Parathyroid adenoma (tissue), 2 donors: ENCODE results near the gene MYBPH.

Experiments
- H2AFZ ChIP-seq: fragments of 300-600 bp; sonication (generic); one replicate; pipeline ENCODE4 v1.7.0; 2017; ENCODE audit warnings: antibody characterized with exemption, mild to moderate bottlenecking
- H3K27ac ChIP-seq: fragments of 300-600 bp; sonication (generic); one replicate; pipeline ENCODE4 v1.7.0; 2017
- H3K27me3 ChIP-seq: fragments of 300-600 bp; sonication (generic); one replicate; pipeline ENCODE4 v1.7.0; 2017; ENCODE audit warnings: low read length; ENCODE audit not compliant: control insufficient read depth, insufficient read depth
- H3K36me3 ChIP-seq: fragments of 300-600 bp; sonication (generic); one replicate; pipeline ENCODE4 v1.7.0; 2017; ENCODE audit warnings: low read length; ENCODE audit not compliant: control insufficient read depth, insufficient read depth
- H3K4me1 ChIP-seq: fragments of 300-600 bp; sonication (generic); one replicate; pipeline ENCODE4 v1.7.0; 2017; ENCODE audit warnings: control low read depth
- H3K4me2 ChIP-seq: fragments of 300-600 bp; sonication (generic); one replicate; pipeline ENCODE4 v1.7.0; 2017; ENCODE audit warnings: low read length
- H3K4me3 ChIP-seq: fragments of 300-600 bp; sonication (generic); one replicate; pipeline ENCODE4 v1.7.0; 2017; ENCODE audit warnings: low read depth, low read length
- H3K79me2 ChIP-seq: fragments of 300-600 bp; sonication (generic); one replicate; pipeline ENCODE4 v1.7.0; 2017; ENCODE audit warnings: control low read depth
- H3K9ac ChIP-seq: fragments of 300-600 bp; sonication (generic); one replicate; pipeline ENCODE4 v1.7.0; 2017; ENCODE audit warnings: mild to moderate bottlenecking
- H3K9me3 ChIP-seq: fragments of 300-600 bp; sonication (generic); one replicate; pipeline ENCODE4 v1.7.0; 2017; ENCODE audit warnings: low read length; ENCODE audit not compliant: control insufficient read depth
- CTCF ChIP-seq: fragments of 300-600 bp; sonication (generic); IDR thresholded peaks from one replicate; pipeline ENCODE4 v1.7.0; 2017; ENCODE audit warnings: antibody characterized with exemption, mild to moderate bottlenecking
- donor health status: primary hyperparathyroidism.

Gene MYBPH

GRCh38 chr1:203133970-203134725, 41.5 kb downstream of the MYBPH start:
- Histone ChIP-seq H3K27ac (peak overlapping the region; percentile 33), H3K9ac (no peak overlapping the region), H3K36me3 (no peaks in the 10 kb centered on the region), H3K4me2 (no peak overlapping the region), H3K27me3 (no peaks in the 10 kb centered on the region), H3K79me2 (peaks cover 2% of the 10 kb centered on the region), H3K9me3 (no peaks in the 10 kb centered on the region), H3K4me1 (peaks cover 9% of the 10 kb centered on the region), H2AFZ (peak overlapping the region; percentile 33), H3K4me3 (no peak overlapping the region)
- no peak for TF ChIP-seq CTCF

DNA sequence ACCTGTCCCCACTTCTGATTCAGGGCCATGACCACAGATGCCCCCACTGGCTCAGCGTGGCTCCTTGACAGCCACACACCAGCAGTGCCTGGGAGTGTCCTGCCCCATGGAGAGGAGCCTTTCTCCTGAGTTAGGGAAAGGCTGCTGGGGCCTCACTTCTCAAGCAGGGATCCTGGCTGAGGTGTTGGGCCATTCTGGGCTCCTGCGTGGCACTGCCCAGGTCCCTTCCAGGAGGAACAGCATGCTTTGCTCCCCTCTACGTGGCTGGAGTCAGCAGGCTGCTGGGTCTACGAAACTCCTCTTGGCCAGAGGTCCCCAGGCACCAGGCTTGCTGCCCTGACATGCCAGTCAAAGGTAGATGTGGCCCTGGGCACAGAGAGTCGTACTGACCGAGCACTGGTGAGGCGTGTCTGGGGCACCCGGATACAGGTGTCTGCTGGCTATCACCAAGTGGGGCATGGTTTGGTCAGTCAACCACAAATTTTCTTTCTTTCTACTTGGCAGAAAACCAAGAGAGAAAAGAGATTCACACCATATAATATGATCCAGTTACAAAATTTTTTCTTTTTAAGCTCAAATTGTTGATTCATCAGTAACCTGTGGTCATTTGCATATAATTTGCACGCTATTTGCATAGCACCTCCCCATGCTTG, 44.0 kb downstream of the MYBPH start:
- no peak overlapping the region for H3K9ac ChIP-seq
- no peaks in the 10 kb centered on the region for H3K9me3 ChIP-seq
- TF ChIP-seq CTCF: no peak
- no peak overlapping the region for H3K27ac ChIP-seq
- peaks cover 10% of the 10 kb centered on the region for H3K4me1 ChIP-seq
- no peak overlapping the region for H3K4me2 ChIP-seq
- no peaks in the 10 kb centered on the region for H3K36me3 ChIP-seq
- H3K79me2 ChIP-seq: peaks cover 1% of the 10 kb centered on the region
- no peaks in the 10 kb centered on the region for H3K27me3 ChIP-seq
- no peak overlapping the region for H2AFZ ChIP-seq
- no peak overlapping the region for H3K4me3 ChIP-seq

- Histone ChIP-seq H3K79me2 (no peaks in the 10 kb centered on the region), H3K9ac (no peak overlapping the region), H3K4me2 (peak overlapping the region; percentile 0), H3K27ac (no peak overlapping the region), H3K36me3 (no peaks in the 10 kb centered on the region), H3K4me3 (no peak overlapping the region), H3K9me3 (no peaks in the 10 kb centered on the region), H3K27me3 (no peaks in the 10 kb centered on the region), H2AFZ (no peak overlapping the region), H3K4me1 (peaks cover 13% of the 10 kb centered on the region)
- no peak for TF ChIP-seq CTCF
Observed at GRCh38 chr1:203130358-203130985, 45.2 kb downstream of the MYBPH start.

GRCh38 chr1:203129501-203130231, 46.0 kb downstream of the MYBPH start:
- Histone ChIP-seq H3K4me2 (peak overlapping the region; percentile 26), H3K9ac (no peak overlapping the region)

More at GRCh38 chr1:203129501-203130231, 46.0 kb downstream of the MYBPH start:
- Histone ChIP-seq H2AFZ (no peak overlapping the region), H3K4me1 (peaks cover 13% of the 10 kb centered on the region), H3K4me3 (no peak overlapping the region), H3K36me3 (no peaks in the 10 kb centered on the region), H3K27ac (peak overlapping the region; percentile 3), H3K9me3 (no peaks in the 10 kb centered on the region), H3K27me3 (no peaks in the 10 kb centered on the region), H3K79me2 (no peaks in the 10 kb centered on the region)
- no peak for TF ChIP-seq CTCF
